GM21786 (cell line): ENCODE data around the gene TMEM150C.

Experiments
- ATAC-seq: cut with Tn5 transposase; IDR thresholded peaks from one replicate; pipeline ENCODE4 v1.9.1; 2021; ENCODE audit not compliant: unreplicated experiment

The TMEM150C gene

DNA sequence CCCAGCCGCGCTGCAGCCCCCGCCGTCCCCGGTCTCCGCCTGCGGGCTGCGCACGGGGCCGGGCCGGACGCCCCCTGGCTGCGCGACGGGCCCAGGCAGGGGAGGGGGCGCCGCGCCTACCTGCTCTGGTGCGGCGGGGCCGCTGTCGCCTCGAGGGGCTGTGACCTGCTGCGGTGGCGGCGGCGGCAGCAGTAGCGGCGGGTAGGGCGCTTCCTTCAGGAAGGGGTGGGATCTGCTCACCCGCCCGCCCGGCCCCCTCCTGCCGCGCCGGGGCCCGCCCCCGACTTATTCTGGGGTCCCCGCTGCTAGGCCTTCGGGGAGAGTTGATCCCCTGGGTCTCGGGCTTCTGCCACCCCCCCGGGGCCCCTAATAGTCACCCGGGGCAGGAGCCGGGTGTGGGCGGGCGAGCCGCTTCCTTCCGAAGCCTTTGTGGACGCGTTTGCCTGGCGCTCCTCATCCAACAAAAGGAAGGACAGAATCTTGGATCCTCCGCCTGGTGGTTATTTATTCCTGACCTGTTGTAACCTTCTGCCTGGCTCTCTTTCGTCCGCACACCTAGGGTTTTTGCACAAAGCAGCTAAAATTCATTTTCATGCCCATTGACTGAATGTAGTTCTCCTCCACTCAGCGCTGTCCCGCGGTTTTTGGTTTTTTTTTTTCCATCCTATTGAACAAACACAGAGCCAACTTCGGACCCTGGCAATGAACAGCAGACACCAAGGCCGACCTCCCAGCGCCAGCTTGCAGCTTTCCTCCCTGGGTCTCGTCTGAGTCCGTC is at the start of gene TMEM150C:
Gene TMEM150C, minus strand, starts transcription at position 203 of the 778 bp plus-strand sequence. CDS start 57,331 bp downstream, outside the sequence.
- ATAC-seq, result no peak

DNA sequence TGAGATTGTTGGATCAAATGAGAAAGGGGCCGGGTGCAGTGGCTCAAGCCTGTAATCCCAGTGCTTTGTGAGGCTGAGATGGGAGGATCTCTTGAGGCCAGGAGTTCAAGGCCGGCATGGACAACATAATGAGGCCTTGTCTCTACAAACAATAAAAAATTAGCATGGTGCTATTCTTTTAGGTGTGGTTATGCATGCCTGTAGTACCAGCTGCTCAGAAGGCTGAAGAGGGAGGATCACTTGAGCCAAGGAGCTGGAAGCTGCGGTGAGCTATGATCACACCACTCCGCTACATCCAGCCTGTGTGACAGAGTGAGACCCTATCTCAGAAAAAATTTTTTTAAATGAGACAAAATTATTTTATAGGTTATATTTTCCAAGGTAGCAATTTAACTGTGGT is 49.7 kb upstream of the TMEM150C start:
- ATAC-seq, result no peak

DNA sequence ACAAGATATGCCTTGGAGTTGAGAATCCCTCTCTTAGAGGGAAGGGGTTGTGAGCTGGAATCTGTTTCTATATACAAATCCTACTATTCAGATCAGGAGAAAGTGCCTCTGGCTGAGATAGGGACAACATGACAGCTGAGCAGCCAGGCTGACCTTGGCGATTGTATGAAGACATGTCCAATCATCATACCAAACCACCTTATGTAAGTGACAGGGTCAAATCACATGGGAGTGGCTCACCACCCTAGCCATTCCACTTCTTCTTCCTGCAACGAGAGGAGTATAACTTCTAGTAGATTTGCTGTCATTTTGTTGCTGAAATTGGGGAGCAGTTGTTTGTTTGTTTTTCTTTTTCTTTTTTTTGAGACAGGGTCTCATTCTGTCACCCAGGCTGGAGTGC is 48.3 kb upstream of the TMEM150C start:
- ATAC-seq, result no peak

DNA sequence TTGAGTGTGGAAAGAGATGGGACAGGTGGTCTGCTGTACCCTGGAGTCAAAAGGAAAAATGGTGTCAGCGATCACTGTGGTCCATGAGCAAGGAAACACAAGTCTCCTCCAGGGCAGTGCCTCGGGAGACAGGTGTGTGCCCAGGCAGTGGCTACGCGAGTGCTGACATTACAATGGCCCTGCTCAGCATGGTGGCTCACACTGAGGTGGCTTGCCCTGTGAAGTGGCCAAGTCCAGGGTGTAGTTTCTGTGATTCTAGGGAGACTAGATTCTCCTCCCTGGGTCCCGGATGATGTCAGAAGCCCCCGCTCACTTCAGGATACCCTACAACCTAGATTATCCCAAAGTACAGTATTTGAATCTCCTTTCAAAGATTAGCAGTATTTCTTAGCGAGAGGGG is 44.8 kb upstream of the TMEM150C start:
- ATAC-seq, result no peak

DNA sequence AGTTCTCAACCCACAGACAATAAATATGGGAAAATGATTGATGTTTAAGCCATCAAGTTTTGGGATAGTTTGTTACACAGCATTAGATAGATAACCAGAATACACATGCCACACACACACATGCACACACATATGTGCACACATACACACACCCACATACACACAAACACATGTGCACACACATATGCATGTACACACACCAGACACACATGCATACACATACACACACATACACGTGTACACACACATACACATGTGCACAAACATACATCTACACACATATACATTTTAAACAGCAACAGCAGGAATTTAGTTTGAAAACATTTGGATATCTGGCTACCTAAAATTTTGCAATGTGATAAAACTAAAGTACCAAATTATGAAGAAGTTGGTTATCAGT is 42.7 kb upstream of the TMEM150C start:
- no peak for ATAC-seq

DNA sequence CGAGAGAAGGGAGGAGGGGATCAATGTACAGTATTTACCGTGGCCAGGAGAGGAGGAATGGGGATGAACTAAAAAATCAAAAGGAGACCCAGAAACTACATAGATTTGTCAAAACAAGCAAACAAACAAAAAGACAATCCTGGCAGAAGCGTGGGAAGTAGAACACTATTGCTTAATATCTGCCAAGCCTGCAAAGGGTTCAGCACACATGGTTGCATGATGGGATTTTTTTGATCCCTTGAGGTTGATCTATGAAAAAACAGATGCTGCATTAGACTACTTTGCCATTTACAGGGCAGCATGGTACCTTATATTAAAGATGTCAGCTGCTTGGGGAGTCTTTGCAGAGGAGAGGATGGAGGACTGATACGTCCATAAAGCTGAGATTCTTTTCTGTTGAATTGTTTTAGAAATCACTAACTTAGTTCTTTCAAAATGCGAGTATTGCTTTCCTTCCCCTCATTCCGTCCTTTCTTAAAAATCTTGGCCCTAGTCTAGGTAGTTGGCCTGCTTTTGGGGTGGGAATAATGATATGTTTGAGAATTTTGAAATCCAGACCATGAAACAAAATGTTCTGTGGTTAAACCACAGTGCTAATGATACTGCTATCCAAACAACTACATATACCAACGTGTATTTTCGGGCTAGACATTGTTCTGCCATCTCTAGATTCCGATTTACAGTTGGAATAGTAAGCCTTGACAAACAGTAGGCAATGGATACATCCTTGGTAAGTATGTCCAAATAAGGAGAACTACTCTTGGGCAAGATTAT is 39.6 kb upstream of the TMEM150C start:
- ATAC-seq, result no peak

DNA sequence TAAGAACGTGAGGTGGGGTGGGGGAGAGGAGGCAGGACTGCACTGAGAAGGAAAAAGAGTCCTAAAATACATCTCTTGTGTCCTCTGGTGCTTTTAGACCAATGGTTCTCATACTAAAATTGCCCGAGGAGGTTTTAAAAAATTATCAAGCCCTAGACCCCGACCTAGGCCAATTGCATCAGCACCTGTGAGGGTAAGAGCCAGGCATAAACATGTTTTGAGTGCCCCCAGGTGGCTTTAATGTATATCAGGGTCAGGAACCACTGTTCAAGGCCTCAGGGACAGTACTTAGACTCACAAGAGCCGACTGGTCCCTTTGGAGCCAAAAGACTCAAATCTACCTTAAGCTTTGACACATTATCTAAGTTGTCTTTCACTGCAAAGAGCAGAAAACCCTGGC is 37.5 kb upstream of the TMEM150C start:
- no peak for ATAC-seq

DNA sequence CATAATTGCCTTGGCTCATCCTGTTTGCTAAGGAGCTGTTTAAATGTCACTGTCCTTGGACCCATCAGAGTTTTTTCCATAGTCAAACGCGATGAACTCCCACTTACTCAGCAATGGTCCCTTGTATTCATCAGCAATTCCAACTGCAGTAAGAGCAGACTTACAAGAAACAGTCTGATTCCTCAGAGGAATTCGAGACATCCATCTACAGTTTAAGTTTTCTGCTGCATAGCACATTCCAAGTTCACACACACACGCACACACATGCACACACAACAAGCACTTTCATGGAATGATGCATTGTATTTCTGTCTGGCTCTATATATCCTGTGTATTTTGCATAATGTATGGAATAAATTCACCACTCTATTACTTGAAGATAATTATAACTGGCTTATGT is 32.7 kb upstream of the TMEM150C start:
- ATAC-seq, result no peak

DNA sequence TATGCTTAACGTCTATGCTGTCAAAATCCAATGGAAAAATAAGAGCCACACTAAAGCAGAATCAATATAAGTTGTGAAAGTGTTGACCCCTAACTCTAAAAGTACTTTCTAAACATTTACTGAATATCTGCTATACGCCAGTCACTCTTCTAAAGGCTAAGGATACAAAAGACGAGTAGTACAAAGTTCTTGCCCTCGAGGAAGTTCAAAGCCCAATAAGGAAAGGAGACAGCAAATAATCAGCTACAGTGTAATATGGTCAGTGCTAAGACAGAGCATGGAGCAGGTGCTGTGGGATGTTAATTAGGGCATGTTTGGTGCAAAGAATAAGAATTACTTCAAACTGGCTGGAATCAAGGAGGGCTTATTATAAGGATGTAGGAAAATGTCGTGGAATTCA is 31.6 kb upstream of the TMEM150C start:
- ATAC-seq, result no peak

DNA sequence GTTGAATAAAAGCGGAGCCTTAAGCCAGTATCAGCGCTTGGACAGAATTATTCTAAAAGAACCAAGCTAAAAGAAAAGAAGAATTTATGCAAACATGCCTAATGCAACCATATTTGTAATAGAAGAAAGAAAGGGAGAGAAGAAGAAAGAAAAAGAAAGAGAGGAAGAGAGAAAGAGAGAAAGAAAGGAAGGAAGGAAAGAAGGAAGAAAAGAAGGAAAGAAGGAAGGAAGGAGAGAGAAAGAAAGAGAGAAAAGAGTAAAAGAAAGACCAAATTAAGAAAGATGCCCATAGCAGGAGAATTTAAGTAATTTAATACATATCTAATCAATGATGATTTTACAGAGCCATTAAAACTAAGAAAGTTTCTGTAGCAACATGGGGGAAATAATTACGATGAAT is 30.9 kb upstream of the TMEM150C start:
- ATAC-seq, result no peak

DNA sequence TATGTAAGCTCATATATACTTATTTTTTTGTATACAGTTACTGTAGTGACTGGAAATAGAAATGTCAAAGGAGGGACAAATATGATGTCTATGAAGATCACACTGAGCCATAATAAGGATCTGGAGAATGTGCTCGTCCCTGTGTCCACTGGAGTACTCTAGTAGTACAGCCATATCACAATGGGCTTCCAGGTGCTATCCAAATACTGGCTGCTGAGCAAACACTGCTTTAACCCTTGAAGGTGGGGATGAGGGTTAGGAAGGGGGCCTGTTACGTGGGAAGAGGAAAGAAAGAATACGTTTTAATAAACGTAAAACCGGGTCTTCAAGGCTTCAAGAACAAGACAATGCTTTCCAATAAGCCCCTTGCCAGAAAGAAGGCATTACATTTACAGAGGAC is 29.8 kb upstream of the TMEM150C start:
- no peak for ATAC-seq

DNA sequence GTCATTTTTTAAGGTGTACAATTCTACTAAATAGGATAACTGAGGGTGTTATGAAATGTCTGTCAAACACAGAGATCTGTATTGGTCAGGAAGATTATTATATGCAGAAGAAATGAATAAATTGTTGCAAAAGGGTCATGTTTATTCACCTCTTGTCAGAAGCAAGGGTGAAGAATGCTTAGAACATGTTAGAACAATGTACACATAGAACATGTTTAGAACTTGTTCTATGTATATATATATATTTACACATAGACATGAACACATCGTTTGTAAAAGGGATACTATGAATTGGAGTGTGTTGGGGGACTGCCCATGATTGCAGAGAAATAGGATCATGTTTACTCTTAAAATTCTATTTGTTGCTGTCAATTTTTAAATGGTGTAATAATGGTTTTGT is 28.0 kb upstream of the TMEM150C start:
- ATAC-seq, result no peak

DNA sequence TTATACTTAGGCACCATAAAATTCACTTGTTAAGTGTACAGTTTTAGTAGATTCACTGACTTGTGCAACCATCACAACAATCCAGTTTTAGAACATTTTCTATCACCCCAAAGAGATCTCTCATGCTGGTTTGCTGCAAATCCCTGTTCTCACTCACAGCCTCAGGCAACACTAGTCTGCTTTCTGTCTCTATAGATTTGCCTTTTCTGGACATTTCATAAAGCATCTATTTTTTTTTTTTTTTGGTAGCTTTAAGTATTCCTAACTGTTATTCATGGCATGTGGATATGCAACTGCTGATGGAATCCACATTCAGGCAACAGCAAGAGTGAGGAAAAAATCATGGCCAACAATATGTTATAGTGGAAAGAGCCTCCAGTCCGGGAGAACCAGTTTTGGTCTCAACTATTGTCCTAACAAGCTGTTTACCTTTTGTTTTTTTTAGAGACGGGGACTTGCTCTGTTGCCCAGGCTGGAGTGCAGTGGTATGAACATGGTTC is 27.0 kb upstream of the TMEM150C start:
- ATAC-seq, result no peak

DNA sequence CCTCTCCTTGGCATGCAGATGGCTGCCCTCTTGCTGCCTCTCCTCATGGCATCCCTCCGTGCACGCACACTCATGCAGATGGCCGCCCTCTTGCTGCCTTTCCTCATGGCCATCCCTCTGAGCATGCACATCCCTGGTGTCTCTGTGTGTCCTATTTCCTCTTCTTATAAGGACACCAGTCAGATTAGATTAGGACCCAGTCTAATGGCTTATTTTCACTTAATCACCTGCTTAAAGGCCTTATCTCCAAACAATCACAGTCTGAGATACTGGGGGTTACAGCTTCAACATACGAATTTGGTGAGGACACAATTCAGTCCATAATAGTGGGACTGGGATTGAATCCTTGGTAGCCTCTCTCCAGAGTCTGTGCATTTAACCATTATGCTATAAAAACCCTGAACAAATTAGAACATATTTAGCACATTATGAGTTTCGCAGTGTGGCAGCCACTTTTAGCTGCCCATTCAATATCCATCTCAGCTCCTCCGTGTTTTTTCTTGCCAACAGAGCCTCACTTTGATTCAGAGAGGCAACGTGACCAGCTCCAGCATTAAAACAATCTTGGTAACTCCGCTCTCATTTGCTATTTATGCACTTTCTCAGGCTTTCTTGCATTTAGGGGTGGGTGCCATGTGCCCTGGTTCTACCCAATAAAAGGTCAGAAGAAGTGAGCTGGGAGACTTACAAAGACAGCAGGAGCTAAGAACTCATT is 26.2 kb upstream of the TMEM150C start:
- ATAC-seq, result no peak

DNA sequence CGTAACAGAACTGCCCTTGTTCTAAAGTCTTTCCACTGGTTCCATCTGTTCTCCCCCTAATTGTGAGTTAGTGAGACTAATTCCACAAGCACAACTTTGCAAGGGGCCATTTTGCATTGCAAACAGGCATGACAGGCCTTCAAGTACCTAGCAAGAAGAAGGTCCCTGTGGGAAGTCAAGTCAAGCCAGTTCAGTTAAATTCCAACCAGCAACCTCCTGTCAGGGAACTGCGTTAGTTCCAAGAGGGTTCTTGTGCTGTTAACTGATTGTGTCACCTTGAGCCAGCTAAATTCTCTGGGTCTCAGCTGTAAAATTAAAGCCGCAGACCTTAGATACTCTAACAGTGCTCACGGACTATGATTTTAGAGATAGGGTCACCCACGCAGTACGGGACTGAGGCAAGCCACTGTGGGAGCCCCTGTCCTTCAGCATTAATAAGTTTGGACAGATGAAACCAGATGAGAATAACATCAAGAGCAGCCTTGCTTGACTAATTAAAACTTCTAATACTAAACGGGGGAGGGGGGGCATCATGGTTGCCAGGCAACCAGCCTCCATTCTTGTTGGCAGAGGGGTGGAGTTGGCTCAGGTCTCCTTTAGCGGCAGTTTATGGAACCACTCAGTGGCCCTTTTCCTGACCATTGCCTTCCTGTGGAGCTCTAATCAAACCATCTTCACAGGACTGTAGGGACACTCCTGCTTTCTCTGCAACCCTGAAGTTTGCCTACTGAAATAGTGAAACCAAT is 24.1 kb upstream of the TMEM150C start:
- no peak for ATAC-seq

DNA sequence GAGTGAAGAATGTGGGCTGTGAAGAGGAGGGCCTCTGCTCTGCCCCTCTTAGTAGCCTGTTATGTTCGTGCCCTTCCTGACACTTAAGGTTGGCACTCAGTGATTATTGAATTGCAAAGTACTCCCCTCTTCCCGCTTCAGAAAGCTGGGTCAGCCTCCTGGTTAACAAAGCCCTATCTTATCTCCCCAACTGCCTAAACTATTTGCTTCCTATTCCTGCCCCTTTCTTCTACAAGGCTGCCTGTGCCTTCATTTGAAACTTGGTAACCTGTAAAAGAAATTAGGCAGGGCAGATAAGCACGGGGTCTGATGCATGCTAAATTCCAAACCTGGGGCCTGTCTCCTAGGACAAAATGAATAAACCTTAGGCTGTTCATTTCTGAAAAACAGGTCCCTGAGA is 23.1 kb upstream of the TMEM150C start:
- no peak for ATAC-seq

DNA sequence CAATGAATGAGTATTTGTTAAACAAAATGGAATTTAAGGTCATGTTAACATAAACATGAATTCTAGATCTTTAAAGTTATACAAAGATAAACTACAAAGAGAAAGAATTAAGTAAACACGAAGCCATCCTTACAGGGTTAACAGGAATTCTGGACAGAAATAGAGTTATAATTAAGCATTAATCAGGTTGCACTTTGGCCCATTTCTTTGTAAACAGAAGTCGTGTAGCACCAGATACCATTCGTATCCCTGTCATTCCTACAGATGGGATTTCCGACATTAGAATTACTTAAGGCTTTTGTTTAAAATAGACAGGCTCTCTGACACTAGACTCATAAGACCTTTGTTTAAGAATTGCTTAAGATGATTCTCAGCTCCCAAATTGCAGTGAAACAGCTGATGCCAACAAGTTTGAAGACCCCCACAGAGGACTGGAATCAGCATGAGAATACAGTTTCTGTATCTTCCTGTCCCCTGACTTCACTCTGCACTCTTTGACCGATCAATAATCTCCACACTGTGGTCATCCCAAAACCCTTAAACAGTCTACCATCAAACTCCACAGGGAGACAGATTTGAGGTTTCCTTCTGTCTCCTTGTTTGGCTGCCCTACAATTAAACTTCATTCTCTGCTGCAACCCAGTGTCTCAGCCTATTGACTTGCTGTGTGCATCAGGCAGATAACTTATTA is 22.3 kb upstream of the TMEM150C start:
- ATAC-seq, result no peak

DNA sequence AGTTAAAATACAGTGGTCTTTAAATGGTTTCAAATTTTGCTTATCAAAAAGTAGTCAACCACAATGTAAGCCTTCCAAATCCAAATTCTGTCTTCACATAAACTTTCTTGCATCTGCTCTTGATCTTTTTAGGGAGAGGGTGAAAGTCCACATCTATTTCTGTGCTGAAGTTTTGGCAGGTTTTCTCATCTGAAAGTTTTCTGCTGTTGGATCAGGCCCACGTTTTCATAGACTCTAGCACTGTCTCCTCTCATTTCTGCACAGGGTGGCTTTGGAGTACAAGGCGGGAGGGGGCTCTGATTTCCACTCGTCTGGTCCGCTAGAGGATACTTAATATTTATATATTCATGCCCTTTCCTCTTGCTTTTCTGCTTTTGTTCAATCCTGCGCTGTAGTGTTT is 18.1 kb upstream of the TMEM150C start:
- ATAC-seq, result no peak

DNA sequence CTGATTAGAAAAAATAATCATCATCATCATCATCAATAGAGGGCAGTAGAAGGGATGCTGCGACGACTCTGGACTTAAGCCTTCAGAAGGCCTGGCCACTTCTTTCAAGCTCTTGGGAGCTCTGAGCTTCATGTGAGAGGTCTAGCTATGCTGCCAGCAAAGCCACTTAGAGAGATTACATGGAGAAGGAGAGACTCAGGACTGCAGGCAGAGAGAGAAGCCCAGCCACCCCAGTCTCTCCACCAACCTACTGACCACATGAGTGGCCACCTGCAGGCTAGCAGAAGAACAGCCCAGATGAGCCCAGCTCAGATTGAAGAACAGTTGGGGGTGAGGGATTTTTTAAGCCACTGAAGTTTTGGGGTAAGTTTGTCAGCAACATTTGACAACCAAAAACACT is 17.1 kb upstream of the TMEM150C start:
- no peak for ATAC-seq

DNA sequence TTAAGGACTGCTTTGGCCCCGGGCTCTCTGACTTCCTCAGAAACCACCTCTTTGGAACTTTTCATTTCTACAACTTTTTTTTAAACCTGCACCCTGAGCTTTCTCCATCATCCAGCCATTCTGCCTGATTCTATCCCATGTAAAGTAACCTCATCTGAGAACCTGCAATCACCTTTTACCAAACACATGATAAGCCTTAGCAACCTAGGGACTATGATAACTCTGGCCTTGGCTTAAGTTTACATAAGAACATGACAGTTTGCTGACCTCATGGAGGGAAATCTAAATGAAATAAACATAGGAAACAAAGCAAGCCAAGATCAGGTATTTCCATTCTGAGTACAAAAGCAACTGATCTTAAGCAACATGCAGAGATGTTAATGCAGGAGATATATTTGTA is 15.7 kb upstream of the TMEM150C start:
- no peak for ATAC-seq
